Right kidney (tissue), 1 donor: Measurements from ENCODE around the gene ZNF423.
"Not testable (repeated sequence)": the region's sequence is repeated elsewhere in the genome, so short reads cannot be mapped to it uniquely, and the experiment has no call there.

ENCODE experiments used
- DNase-seq: peaks from one replicate; pipeline ENCODE4 v3.0.0-alpha.2; 2016

Gene ZNF423

GRCh38 chr16:49874613-49875237 lies 18.8 kb upstream of the ZNF423 start:
- no peak for DNase-seq

GRCh38 chr16:49871824-49872223 lies 15.9 kb upstream of the ZNF423 start:
- not testable (repeated sequence) for DNase-seq

DNA sequence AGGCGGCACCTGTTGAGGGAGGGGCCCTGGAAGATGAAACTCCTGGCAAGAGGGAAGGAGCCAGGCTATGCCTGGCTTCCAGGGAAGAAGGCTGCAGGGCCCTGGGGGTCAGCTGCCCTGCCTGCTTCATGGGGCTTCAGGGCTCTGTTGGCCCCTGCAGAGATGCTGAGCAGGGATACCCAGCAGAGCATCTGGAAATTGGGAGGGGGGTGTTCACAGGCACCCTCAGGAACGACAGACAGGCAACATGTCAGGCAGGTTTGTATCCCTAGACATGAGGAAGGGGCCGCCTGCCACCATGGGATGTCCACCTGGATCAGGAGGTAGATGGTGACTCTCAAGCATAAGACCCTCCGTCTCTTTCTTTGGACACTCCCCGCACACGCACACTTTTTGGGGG lies 13.8 kb upstream of the ZNF423 start:
- no peak for DNase-seq

DNA sequence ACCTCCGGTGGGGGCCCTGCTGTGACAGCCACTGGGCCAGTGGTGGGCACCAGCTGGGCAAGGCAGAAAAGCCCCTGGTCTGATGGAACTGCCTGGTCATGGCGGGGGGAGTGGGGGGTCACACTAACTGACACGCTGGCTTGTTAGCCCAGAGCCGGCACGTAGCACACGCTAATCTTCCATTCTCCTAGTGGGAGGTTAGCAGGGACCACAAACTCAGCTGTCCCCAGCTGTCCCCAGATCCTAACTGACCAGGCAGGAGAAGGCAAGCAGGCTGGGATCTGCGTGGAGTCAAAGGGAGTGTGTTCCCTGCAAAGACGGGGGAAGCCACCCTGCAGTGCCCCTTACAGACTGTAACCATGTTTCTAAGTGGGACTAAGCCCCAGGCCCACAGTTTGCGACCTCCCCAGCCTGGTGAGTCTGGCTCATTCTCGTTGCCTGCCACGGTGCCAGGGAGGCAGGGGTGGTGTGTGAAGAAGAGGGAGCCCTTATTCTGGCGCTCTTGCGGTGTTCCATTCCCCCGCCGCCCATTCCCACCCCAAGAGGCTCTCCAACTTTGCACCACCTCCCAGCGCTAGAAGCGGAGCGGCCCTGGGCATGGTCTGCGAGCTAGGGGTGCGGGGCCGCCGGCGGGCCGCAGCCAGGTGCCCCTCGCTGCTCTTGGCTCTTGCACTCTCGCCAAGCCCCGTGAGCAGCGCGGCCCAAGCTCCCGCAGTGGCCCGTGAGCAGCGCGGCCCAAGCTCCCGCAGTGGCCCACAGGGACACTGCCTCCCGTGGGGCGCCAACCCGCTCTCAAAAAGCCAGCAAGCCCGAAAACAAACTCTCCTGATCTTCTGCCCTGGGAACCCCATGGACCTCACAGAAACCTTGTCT lies 12.1 kb upstream of the ZNF423 start:
- DNase-seq = no peak

GRCh38 chr16:49867234-49867633 lies 11.3 kb upstream of the ZNF423 start:
- DNase-seq = no peak

DNA sequence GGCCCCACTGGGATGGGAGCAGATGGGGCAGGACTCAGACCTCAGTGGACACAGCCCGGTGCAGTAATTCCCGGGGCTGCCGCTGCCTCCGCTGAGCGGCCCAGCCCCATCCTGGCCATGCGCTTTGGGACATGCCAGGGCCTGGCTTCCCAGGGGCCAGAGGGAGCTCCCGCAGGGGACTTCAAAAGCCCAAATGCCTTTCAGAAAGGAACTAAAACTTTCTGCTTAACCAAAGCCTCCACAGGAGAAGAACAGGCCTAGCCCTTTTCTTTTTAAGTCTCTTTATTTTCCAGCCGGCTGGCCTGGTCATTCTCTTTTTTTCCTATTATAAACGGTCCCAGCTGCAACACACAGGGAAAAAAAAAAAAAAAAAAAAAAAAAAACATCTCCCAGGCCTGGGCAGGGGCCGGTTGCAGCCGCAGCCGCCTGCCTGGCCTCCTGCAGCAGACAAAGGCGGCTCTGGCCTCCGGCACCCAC lies 10.7 kb upstream of the ZNF423 start:
- peak; percentile 48 for DNase-seq

GRCh38 chr16:49862694-49863093 lies 6.8 kb upstream of the ZNF423 start:
- DNase-seq = no peak

- DNase-seq = no peak
Measured at GRCh38 chr16:49861299-49861698, 5.4 kb upstream of the ZNF423 start.

DNA sequence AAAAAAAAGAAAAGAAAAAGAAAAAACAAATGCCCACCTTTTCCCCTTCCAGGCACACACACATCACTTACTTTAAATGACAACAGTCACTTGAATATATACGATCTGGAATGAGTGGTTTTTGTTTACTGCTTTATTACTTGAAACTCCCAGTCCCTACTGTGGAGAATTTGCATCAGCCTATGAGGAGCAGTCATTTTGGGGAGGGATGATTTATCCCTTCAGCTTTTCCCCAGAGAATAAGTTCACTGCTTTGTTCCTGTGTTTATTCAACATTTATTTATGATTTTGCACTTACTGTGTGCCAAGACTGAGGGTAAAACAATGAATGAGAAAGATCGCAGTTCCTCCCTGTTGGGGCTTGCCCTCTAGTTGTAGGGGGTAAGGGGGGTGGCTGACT lies 4.7 kb upstream of the ZNF423 start:
- no peak for DNase-seq

- DNase-seq = peak; percentile 75
Measured at GRCh38 chr16:49859125-49859811, 3.4 kb upstream of the ZNF423 start.

DNA sequence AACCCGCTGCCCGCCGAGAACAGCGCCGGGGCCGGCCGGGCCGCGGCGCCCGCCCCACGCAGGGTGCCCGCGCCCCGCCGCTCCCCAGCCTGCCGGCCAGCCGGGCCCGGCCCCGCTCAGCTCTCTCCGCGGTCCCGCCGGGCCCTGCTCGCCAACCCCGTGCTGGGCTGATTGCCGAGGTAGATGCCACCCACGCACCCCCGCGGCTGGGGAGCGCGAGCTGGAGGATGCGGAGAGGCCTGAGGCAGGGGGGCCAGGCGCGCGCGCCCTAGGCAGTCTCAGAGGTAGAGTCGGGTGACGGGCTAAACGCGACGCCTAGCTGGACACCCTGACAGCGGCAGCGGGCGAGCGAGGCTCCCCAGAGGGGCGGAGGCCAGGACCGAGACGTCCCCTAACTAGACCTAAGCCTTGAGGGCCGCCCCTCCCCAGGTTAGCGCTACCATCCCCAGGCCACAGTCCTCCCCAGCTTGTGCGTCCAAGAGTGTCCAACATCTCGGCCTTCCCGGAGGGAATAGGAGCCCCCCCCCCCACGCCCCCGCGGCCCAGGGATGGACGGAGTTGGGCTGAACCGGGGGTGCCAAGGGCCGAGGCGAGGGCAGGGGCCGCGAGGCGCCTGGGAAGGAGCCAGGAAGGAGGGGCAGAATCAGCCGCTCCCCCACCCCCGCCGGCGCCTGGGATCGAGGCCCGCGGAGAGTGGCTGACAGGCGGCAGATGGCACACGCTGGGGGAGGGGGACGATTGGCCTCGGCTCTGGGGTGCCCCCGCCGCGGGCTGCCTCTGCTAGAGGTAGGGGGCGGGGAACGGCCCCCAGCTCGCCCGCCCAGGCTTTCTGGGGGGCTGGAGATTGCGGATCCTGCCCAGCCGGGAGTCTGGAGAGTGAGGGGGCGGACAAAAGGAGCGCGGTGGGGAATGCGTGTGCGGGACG lies 2.5 kb upstream of the ZNF423 start:
- DNase-seq = peak; percentile 88

DNA sequence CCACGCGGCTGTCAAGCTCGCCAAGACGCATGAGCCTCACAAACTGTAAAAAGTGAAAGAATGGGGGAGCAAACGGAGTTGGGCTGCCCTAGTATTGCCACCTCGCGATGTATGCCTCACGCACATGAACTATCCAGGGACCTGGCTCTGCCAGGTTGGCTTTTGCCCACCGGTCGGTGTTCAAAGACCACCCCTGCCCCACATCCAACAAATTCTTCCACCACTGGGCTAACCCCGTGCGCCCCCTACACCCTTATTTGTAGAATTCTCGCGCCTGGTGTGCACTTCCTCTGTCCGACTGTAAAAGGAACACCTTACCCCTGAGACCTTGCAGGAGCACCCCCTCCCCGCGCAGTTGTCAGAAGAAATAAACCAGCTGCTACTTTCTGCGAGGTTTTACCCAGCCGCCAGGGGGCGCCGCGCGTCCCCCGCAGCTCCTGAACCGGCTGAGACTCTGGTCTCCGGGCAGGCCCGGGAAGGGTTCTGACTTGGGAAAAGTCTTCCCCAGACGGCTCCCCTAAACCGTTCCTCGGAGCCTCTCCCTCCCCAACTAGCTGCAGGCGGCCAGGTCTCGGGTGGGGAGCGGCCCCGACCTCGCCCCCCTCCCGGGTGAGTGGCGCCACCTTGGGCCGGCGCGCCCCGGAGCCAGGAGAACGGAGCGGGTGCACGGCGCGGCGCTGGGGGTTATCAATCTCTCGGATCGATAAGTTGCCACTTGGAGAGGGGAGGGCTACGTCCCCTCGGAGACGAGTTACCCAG lies 1.7 kb upstream of the ZNF423 start:
- DNase-seq = peak; percentile 84

DNA sequence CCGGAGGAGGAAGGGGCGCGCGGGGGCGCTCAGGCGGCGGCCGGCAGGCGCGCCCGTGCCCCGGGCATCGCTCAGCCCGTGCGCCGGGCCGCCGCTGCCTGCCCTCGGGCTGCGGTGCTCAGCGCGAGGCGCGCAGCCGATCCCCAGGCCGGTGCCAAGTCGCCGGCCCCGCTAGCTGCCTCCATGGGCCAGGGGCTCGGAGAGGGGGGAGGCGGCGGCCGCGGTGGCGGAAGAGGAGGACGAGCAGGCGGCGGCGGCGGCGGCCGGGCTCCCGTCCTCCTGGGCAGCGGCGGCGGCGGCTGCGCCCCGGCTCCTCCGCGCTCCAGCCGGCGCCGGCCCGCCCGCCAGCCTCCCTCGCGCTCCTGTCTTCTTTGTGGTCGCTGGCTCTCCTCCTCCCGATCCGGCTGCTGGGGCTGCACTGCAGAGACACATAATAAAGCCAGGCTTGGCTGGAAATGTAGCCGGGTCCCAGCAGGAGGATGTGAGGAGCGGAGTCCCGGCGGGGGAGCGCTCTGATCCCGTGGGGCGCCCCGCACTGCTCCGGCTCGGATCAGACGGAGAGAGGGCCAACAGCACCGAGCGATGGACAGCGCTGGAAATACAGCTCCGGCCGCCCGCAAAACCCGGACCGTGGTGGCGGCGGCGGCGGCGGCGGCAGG lies 889 bp upstream of the ZNF423 start:
- DNase-seq = peak; percentile 93

- DNase-seq = peak; percentile 93
Measured at GRCh38 chr16:49855280-49855821, 561 bp downstream of the ZNF423 start.

- DNase-seq = no peak
Measured at GRCh38 chr16:49854796-49855203, 1.1 kb downstream of the ZNF423 start.

DNA sequence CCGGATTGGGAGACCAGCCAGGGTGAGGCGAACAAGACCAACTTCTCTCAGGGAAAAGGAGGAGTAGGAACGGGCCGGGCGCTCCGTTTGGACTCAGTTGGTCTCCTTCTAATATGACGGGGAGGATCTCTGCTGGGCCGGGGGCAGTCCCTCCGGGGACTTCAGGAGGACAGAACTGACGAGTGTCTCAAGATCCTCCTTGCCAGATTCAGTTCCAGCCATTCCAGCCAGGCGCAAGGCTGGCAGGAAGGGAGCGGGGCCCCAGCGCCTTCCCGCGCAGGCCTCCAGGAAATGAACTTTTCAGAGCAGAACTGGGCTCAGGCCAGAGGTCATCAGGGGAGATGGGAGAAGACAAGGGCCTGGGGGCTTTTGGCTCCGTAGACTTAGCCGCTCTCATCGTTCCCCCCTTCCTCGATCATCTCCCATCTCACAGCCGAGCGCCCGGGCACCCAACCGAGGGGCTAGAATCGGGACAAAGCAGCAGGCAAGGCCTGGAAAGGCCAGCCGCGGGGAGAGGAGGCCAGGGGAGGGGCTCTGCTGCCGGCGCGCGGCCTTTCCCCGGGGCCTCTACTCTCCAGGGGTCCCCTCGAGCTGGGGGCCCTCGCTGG lies 1.6 kb downstream of the ZNF423 start:
- DNase-seq = peak; percentile 85

GRCh38 chr16:49852279-49852678 lies 3.6 kb downstream of the ZNF423 start:
- DNase-seq = no peak

DNA sequence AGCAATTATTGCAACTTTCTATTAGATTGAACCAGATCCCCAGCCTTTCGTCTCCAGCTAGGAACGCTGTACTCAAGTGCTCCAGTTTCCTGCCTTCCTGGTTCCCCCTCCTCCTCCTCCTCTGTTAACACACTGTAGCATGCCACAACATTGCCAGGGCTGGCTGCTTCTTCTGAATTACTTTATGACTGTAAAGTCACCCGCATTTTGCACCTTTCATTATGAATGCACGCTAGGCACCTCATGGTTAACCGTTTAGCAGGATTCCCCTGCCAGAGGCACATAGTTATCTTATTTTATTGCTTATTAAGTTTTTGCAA lies 4.5 kb downstream of the ZNF423 start:
- no peak for DNase-seq

DNA sequence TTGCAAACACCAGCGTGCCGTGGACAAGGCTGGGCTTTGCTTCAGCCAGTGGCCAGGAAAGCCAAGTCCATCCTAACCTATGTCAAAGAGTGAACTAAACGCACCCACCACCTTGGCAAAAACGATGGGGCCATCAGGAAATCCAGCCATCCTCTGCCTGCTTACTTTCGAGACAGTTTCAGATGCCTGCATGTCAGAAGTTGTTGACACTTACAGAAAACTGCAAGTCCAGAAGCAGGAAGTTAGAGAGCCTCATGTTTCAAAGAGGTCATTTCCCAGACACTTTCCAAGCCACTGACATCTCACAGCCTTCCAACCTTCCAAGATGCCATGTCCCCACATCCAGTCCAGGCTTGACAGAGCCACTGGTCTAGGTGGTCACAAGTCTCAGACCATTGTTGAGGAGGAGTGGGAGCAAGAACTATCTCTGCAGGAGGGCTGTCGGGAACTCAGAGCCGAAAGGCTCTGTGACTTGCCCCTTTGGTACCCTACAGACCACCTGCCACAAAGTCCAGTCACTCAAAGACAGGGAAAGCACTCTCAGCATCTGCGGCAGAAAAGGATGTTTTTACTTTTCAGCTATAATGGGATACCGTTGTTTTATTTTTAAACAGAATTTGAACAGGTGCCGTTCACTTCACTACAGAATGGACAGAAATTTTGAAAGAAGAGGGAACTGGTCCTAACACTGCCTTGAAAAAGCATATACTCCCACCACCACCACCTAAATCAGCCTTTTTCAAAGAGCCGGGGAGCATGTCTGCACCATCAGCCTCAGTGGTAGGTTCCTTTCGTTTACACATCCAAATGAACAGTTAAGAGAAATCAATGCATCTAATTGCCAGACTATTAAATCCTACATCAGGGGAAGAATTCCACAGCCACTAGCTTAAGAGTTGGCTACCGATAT lies 5.1 kb downstream of the ZNF423 start:
- no peak for DNase-seq
